GM12878 (cell line): ENCODE results near the gene SLC25A26. TPM values are rescaled to one million over a fixed set of nuclear protein-coding genes. Genes with fewer than 3 reads are reported as not detected.

Experiments
- ATAC-seq: fragments of 200-7000 bp; cut with Tn5 transposase; 3 replicates; pipeline ENCODE4 v1.9.1; 2020; ENCODE audit warnings: mild to moderate bottlenecking, moderate library complexity
- BruUV-seq: library from RNA; stranded (reverse); fragments of 400-500 nt; replicated peaks from 2 replicates; lab custom pipeline; 2021; lab: Mats Ljungman, UMichigan
- CTCF ChIA-PET: fragments of 300-600 bp; sonication (Branson Sonifier 250); formaldehyde crosslinking; extraction: SDS; loops from one replicate; lab custom pipeline; 2021; ENCODE audit warnings: inconsistent platforms; lab: Yijun Ruan, JAX
- POLR2A ChIA-PET: fragments of 350-600 bp; formaldehyde crosslinking; extraction: SDS; loops from one replicate; lab custom pipeline; 2021; ENCODE audit warnings: inconsistent platforms; lab: Charles Lee
- RAD21 ChIA-PET: fragments of 300-600 bp; sonication (Branson Sonifier 250); formaldehyde crosslinking; loops from one replicate; lab custom pipeline; 2023; ENCODE audit warnings: antibody characterized with exemption; ENCODE audit not compliant: unreplicated experiment; lab: Charles Lee
- SMC1A ChIA-PET: fragments of 300-600 bp; sonication (Branson Sonifier 250); formaldehyde crosslinking; loops from one replicate; lab custom pipeline; 2023; ENCODE audit not compliant: unreplicated experiment, uncharacterized antibody; lab: Charles Lee
- DNase-seq: peaks from one replicate; pipeline ENCODE4 v3.0.0-alpha.2; 2011; ENCODE audit warnings: low read depth, low spot score
- FAIRE-seq: peaks from 3 replicates; lab custom pipeline; 2011; peaks lifted over from hg19 to GRCh38; lab: Jason Lieb, UNC
- H2AFZ ChIP-seq: 2 replicates; pipeline ENCODE4 v1.6.0; 2011; ENCODE audit warnings: low read depth, low read length, control low read depth; ENCODE audit not compliant: control insufficient read depth
- H3K27ac ChIP-seq: 2 replicates; pipeline ENCODE4 v1.5.1; 2011; ENCODE audit warnings: control low read depth; ENCODE audit not compliant: control insufficient read depth, insufficient read depth
- H3K27me3 ChIP-seq, 2 experiments: replicated peaks in 1 of 2; 2 replicates each; pipeline versions ENCODE4 v1.6.0 to v1.6.1; 2011; ENCODE audit warnings: low read length in 1 of 2; ENCODE audit not compliant: control insufficient read depth in 2 of 2, insufficient read depth in 2 of 2
- H3K36me3 ChIP-seq, 2 experiments: 2 replicates each; pipeline ENCODE4 v1.5.1; 2011; ENCODE audit warnings: low read length in 1 of 2; ENCODE audit not compliant: control insufficient read depth in 2 of 2, insufficient read depth in 2 of 2
- H3K4me1 ChIP-seq: 2 replicates; pipeline ENCODE4 v1.6.1; 2011; ENCODE audit warnings: mild to moderate bottlenecking, low read length, moderate library complexity, mixed read lengths; ENCODE audit not compliant: control insufficient read depth, insufficient read depth
- H3K4me2 ChIP-seq: 2 replicates; pipeline ENCODE4 v1.6.0; 2011; ENCODE audit warnings: control low read depth; ENCODE audit not compliant: control insufficient read depth, insufficient read depth
- H3K4me3 ChIP-seq: fragments of 200-600 bp; sonication (generic); 2 replicates; pipeline ENCODE4 v1.5.1; 2016
- H3K79me2 ChIP-seq: 2 replicates; pipeline ENCODE4 v1.6.0; 2011; ENCODE audit warnings: low read length; ENCODE audit not compliant: control insufficient read depth, insufficient read depth
- H3K9ac ChIP-seq: 2 replicates; pipeline ENCODE4 v1.8.0; 2011; ENCODE audit warnings: low read length, control low read depth, mixed read lengths; ENCODE audit not compliant: control insufficient read depth, insufficient read depth
- H3K9me3 ChIP-seq: replicated peaks from 3 replicates; pipeline ENCODE4 v1.5.1; 2011; ENCODE audit warnings: mild to moderate bottlenecking, low read length; ENCODE audit not compliant: control insufficient read depth, insufficient read depth
- H4K20me1 ChIP-seq: 2 replicates; pipeline ENCODE4 v1.6.0; 2011; ENCODE audit not compliant: control insufficient read depth, insufficient read depth
- MYB ChIP-seq: fragments of 150-350 bp; IDR thresholded peaks from 2 replicates; pipeline ENCODE4 v1.6.1; 2014; ENCODE audit warnings: mild to moderate bottlenecking, low read depth, low read length, borderline replicate concordance
- PML ChIP-seq: IDR thresholded peaks from 2 replicates; pipeline ENCODE4 v1.6.1; 2012; ENCODE audit warnings: low read length, inconsistent platforms
- SMC3 ChIP-seq: IDR thresholded peaks from 2 replicates; pipeline ENCODE4 v1.6.1; 2011; ENCODE audit warnings: low read length, improper control_type of control experiment, borderline replicate concordance
- ZZZ3 ChIP-seq: IDR thresholded peaks from 2 replicates; pipeline ENCODE4 v1.6.1; 2011; ENCODE audit warnings: low read depth; ENCODE audit not compliant: control insufficient read depth, insufficient read length
- WGBS: methylation state at CpG from one replicate; pipeline ENCODE4 v1.1.6; 2016; ENCODE audit warnings: low lambda C conversion rate; ENCODE audit not compliant: insufficient replicate concordance, insufficient coverage; ENCODE audit errors: missing lambda C conversion rate; 5-methylcytosine and 5-hydroxymethylcytosine counted together
- in situ Hi-C: fragments of 300-500 bp; cut with MboI; formaldehyde crosslinking; loops from 9 replicates; pipeline ENCODE4 v1.14.3; 2018; ENCODE audit warnings: mixed read lengths
- intact Hi-C: fragments of 100-400 bp; cut with micrococcal nuclease; formaldehyde crosslinking; loops from one replicate; pipeline ENCODE4 v1.14.2; 2022; ENCODE audit not compliant: unreplicated experiment
- polyA plus RNA-seq, 11 experiments: library from polyadenylated mRNA; depleted of rRNA in 4 of 11; unstranded in 6 of 11; stranded (reverse) in 5 of 11; fragments of >200 nt; fragmentation: Nextera tagmentation in 4 of 11; fragmentation: Illumina TruSeq in 1 of 11; extraction: Ambion mirVana in 4 of 11; extraction: Trizol in 1 of 11; gene quantifications; 1 replicate in 1 of 11; 2 replicates in 10 of 11; pipeline versions ENCODE4 v1.2.1 to v1.2.3, GENCODE V29; 2011 to 2016; ENCODE audit warnings: inconsistent platforms in 2 of 11, missing spikeins in 2 of 11, low read depth in 1 of 11
- total RNA-seq, 4 experiments: library from RNA; depleted of rRNA in 3 of 4; stranded (reverse); fragments of >200 nt in 3 of 4; fragmentation: Illumina TruSeq in 1 of 4; extraction: Trizol in 1 of 4; gene quantifications; 2 replicates each; pipeline versions ENCODE4 v1.2.1 to v1.2.3, GENCODE V29; 2013 to 2021

SLC25A26 gene
- total and polyA plus RNA-seq, 10 of the 15 experiments (the other 5 are each of a cell fraction or from before 2014, with no cell fraction given) = 14.6 to 49.7 (median 24.9) TPM

GRCh38 chr3:66227051-66227450, 6.2 kb downstream of the SLC25A26 start:
- Histone ChIP-seq H4K20me1 (no peaks in the 10 kb centered on the region), H3K27ac (no peak overlapping the region), H3K9ac (no peak overlapping the region)
- intact Hi-C loops = loop anchor here (10.0 kb wide), 1 partner anchor 768 kb away; the partner anchor contains the start of gene KBTBD8
- in situ Hi-C loops = no loop called here
- TF ChIP-seq SMC3 (no peak), ZZZ3 (no peak), PML (no peak)
- TF ChIP-seq, all 136 proteins: peak for 0
- 89% methylated on average over 3 of the region's 3 CpGs for WGBS
- RAD21 ChIA-PET = no interaction called here
- Histone ChIP-seq H3K4me3 (no peak overlapping the region), H3K36me3 (no peaks in the 10 kb centered on the region; a peak in 1 of 4 replicates), H3K4me1 (peaks cover 5% of the 10 kb centered on the region; the same call in 1 of the 2 replicates), H3K9me3 (no peaks in the 10 kb centered on the region; the same call in 2 of the 3 replicates), H3K79me2 (peaks cover 3% of the 10 kb centered on the region; the same call in 1 of the 2 replicates), H3K27me3 (no peaks in the 10 kb centered on the region), H2AFZ (no peak overlapping the region), H3K4me2 (no peak overlapping the region)
- no peak for ATAC-seq
- DNase-seq = no peak
- no TSS peak for BruUV-seq
- CTCF ChIA-PET = interaction anchor here (1.5 kb wide), 1 partner anchor 27 kb away, joined by 3 read pairs; no protein-coding TSS in a partner anchor
- SMC1A ChIA-PET = no interaction called here
- no peak for FAIRE-seq
- POLR2A ChIA-PET = no interaction called here

- H3K79me2 ChIP-seq = peaks cover 3% of the 10 kb centered on the region; the same call in 1 of the 2 replicates
- CTCF ChIA-PET = interaction anchor here (0.8 kb wide), 1 partner anchor 12 kb away, joined by 3 read pairs; no protein-coding TSS in a partner anchor
- intact Hi-C loops = loop anchor here (10.0 kb wide), 1 partner anchor 767 kb away; the partner anchor contains the start of gene KBTBD8
Observed at GRCh38 chr3:66227915-66228314, 7.1 kb downstream of the SLC25A26 start.

More at GRCh38 chr3:66227915-66228314, 7.1 kb downstream of the SLC25A26 start:
- FAIRE-seq (no peak), DNase-seq (no peak), ATAC-seq (no peak; the same call in 2 of the 3 replicates)
- in situ Hi-C loops = no loop called here
- H3K9me3 ChIP-seq = no peaks in the 10 kb centered on the region; the same call in 2 of the 3 replicates
- no peak overlapping the region for H3K4me2 ChIP-seq
- ChIA-PET RAD21 (no interaction called here), POLR2A (no interaction called here), SMC1A (no interaction called here)
- no peak overlapping the region for H3K9ac ChIP-seq
- 30% methylated on average over 2 of the region's 2 CpGs for WGBS
- no peaks in the 10 kb centered on the region for H4K20me1 ChIP-seq
- no peak for TF ChIP-seq MYB
- H2AFZ ChIP-seq = no peak overlapping the region
- no peaks in the 10 kb centered on the region for H3K27me3 ChIP-seq
- H3K4me3 ChIP-seq = no peak overlapping the region
- BruUV-seq = no TSS peak
- peaks cover 5% of the 10 kb centered on the region; the same call in 1 of the 2 replicates for H3K4me1 ChIP-seq
- H3K27ac ChIP-seq = no peak overlapping the region
- H3K36me3 ChIP-seq = no peaks in the 10 kb centered on the region; a peak in 1 of 4 replicates
